Motor neuron (in vitro differentiated cells): ENCODE measurements around the gene SELENOS. TPM values are rescaled to one million over a fixed set of nuclear protein-coding genes. Genes with fewer than 3 reads are reported as not detected.

Experiments
- ATAC-seq, 8 experiments: fragments of 200-7000 bp; cut with Tn5 transposase; replicated peaks in 6 of 8; 2 replicates each; pipeline ENCODE4 v1.8.0; 2021; ENCODE audit warnings: mild to moderate bottlenecking in 8 of 8, moderate library complexity in 8 of 8
- H3K27ac ChIP-seq, 2 donors: fragments of 250-450 bp; sonication (Bioruptor Pico); 2 replicates each; pipeline ENCODE4 v1.9.0; 2021; ENCODE audit warnings: antibody characterized with exemption in 2 of 2, mild to moderate bottlenecking in 2 of 2, moderate library complexity in 1 of 2
- H3K4me1 ChIP-seq, 2 donors: fragments of 250-450 bp; sonication (Bioruptor Pico); replicated peaks in 1 of 2; 2 replicates each; pipeline ENCODE4 v1.6.1; 2021; ENCODE audit warnings: antibody characterized with exemption in 2 of 2, mild to moderate bottlenecking in 2 of 2, moderate library complexity in 1 of 2
- H3K4me3 ChIP-seq, 5 donors: fragments of 250-450 bp; sonication (Bioruptor Pico); 2 replicates each; pipeline ENCODE4 v1.9.0; 2021; ENCODE audit warnings: antibody characterized with exemption in 5 of 5, mild to moderate bottlenecking in 5 of 5, moderate library complexity in 4 of 5
- WGBS, 10 experiments: fragments of 450-650 bp; shearing (Covaris generic); methylation state at CpG; one replicate each; pipeline ENCODE4 v1.0.0; 2022; 5-methylcytosine and 5-hydroxymethylcytosine counted together
- in situ Hi-C, 9 experiments: fragments of 400-800 bp; cut with MboI; loops; one replicate each; pipeline ENCODE4 v1.15.0; 2021; ENCODE audit warnings: low sequenced_read_pairs in 9 of 9, low pct_unique_long_range_greater_than_20kb in 2 of 9; ENCODE audit not compliant: unreplicated experiment in 9 of 9
- total RNA-seq, 8 experiments: library from RNA; unstranded; fragments of 300-600 nt; gene quantifications; 2 replicates each; pipeline versions ENCODE4 v1.2.3 to v1.2.4, GENCODE V29; 2022

SELENOS gene
- total RNA-seq, 8 experiments from 2014 or later: 35.6 to 101 (median 60.3) TPM

GRCh38 chr15:101267320-101268104 lies 9.8 kb downstream of the SELENOS start:
- WGBS, 10 experiments: 19 to 80% (median 40%) methylated on average over 1 to 15 of the region's 18 CpGs; no CpG with 5 or more reads in 3 of the 10 experiments
- H3K4me3 ChIP-seq: no peak overlapping the region
- H3K4me1 ChIP-seq: peaks cover 0 to 2% of the 10 kb centered on the region in 2 donors
- no peak overlapping the region for H3K27ac ChIP-seq
- ATAC-seq: peak; percentile 7 to 85 (median 53)
- in situ Hi-C loops: loop anchor here in 5 of 9 experiments (10.0 to 25.0 kb wide), 3 partner anchors 253 to 655 kb away; partner anchors contain the start of genes ASB7 (in 3 of the 5) and LINS1 (in 3 of the 5)

DNA sequence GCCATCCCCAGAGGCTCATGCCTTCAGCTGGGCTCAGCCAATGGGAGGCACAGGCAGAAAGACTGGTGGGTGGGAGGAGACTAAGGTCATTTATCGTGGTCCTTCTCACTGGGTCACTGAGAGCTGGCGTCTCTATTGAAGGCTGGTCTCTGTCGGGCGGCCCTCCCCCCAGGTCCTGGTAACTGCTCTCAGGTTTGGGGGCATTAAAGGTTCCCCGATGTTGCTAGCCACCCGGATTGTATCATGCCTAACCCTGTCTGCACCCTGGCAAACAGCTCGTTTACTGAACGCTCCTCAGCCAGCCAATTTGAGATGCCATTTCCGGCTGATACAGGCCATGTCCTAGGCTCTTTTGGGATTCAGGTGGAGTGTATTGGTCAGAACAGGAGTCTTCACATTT lies 10.5 kb downstream of the SELENOS start:
- no peak overlapping the region for H3K4me3 ChIP-seq
- peak in 6 of 8 experiments; percentile 5 to 43 (median 16) for ATAC-seq
- in situ Hi-C loops: loop anchor here in 5 of 9 experiments (10.0 to 25.0 kb wide), 3 partner anchors 252 to 654 kb away; partner anchors contain the start of genes ASB7 (in 3 of the 5) and LINS1 (in 3 of the 5)
- WGBS, 10 experiments: 35 to 100% (median 73%) methylated on average over 1 to 6 of the region's 9 CpGs; no CpG with 5 or more reads in 3 of the 10 experiments
- H3K27ac ChIP-seq: no peak overlapping the region
- peaks cover 0 to 2% of the 10 kb centered on the region in 2 donors for H3K4me1 ChIP-seq

- Histone ChIP-seq H3K4me1 (peaks cover 0 to 2% of the 10 kb centered on the region in 2 donors), H3K4me3 (no peak overlapping the region), H3K27ac (no peak overlapping the region)
- in situ Hi-C loops: loop anchor here in 5 of 9 experiments (10.0 to 25.0 kb wide), 3 partner anchors 251 to 654 kb away; partner anchors contain the start of genes ASB7 (in 3 of the 5) and LINS1 (in 3 of the 5)
- no peak for ATAC-seq
- 20 to 100% (median 37%) methylated on average over 1 to 3 of the region's 3 CpGs; no CpG with 5 or more reads in 4 of the 10 experiments for WGBS, 10 experiments
Measured at GRCh38 chr15:101266034-101266433, 11.3 kb downstream of the SELENOS start.

DNA sequence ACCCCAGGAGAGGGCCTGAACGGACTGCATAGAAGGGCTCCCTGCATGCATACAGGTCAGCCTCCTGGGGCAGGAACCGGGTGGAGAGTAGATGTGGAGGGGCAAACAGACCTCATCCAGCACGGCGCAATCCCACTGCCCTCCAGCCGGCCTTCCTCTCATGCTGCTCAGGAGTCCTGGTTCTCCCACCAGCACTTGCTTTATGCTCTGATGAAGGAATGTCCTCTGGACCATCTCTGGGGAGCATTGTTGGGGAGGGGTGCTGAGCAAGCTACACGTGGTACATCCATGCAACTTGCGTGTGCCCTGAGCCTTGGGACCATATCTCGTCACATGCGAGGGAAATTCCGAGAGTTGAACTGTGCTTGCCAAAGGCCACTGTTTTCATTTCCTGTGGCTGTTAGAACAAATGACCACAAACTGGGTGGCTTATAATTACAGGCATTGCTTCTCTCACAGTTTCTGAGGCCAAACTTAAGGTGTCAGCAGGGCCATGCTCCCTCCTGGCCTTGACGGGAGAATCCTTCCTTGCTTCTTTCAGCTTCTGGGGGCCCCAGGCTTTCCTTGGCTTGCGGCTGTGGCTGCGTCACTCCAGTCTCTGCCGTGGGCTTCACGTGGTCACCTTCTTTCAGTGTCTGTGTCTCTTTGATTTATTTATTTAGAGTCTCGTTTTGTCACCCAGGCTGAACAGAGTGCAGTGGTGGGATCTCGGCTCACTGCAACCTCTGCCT lies 12.2 kb downstream of the SELENOS start:
- in situ Hi-C loops: loop anchor here in 5 of 9 experiments (10.0 to 25.0 kb wide), 3 partner anchors 250 to 653 kb away; partner anchors contain the start of genes ASB7 (in 3 of the 5) and LINS1 (in 3 of the 5)
- no peak for ATAC-seq
- Histone ChIP-seq H3K4me3 (no peak overlapping the region), H3K4me1 (peaks cover 0 to 2% of the 10 kb centered on the region in 2 donors), H3K27ac (no peak overlapping the region)
- 79 to 100% (median 87%) methylated on average over 2 to 11 of the region's 17 CpGs; no CpG with 5 or more reads in 2 of the 10 experiments for WGBS, 10 experiments

- no peak overlapping the region for H3K4me3 ChIP-seq
- peaks cover 0 to 2% of the 10 kb centered on the region in 2 donors for H3K4me1 ChIP-seq
- H3K27ac ChIP-seq: no peak overlapping the region
- 70 to 100% (median 97%) methylated on average over 1 to 3 of the region's 4 CpGs; no CpG with 5 or more reads in 4 of the 10 experiments for WGBS, 10 experiments
- in situ Hi-C loops: loop anchor here in 5 of 9 experiments (10.0 to 25.0 kb wide), 3 partner anchors 249 to 652 kb away; partner anchors contain the start of genes ASB7 (in 3 of the 5) and LINS1 (in 3 of the 5)
- ATAC-seq: no peak
Measured at GRCh38 chr15:101264011-101264410, 13.3 kb downstream of the SELENOS start.

- no peak for ATAC-seq
- WGBS, 10 experiments: 17 to 100% (median 50%) methylated on average over 1 to 4 of the region's 4 CpGs; no CpG with 5 or more reads in 1 of the 10 experiments
- in situ Hi-C loops: loop anchor here in 5 of 9 experiments (10.0 to 25.0 kb wide), 3 partner anchors 248 to 650 kb away; partner anchors contain the start of genes ASB7 (in 3 of the 5) and LINS1 (in 3 of the 5)
- no peak overlapping the region for H3K27ac ChIP-seq
- H3K4me3 ChIP-seq: no peak overlapping the region
- H3K4me1 ChIP-seq: peaks cover 2 to 4% of the 10 kb centered on the region in 2 donors
Measured at GRCh38 chr15:101262551-101262950, 14.7 kb downstream of the SELENOS start.

GRCh38 chr15:101258238-101259144 lies 18.8 kb downstream of the SELENOS start:
- Histone ChIP-seq H3K4me1 (peaks cover 4 to 8% of the 10 kb centered on the region in 2 donors), H3K27ac (no peak overlapping the region), H3K4me3 (no peak overlapping the region)
- in situ Hi-C loops: loop anchor here (5.0 to 25.0 kb wide), 9 partner anchors 164 to 646 kb away; partner anchors contain the start of genes ASB7 (in 3 of the 9) and LINS1 (in 3 of the 9)
- ATAC-seq: peak; percentile 60 to 92 (median 75)
- 7 to 31% (median 14%) methylated on average over 2 to 7 of the region's 11 CpGs for WGBS, 10 experiments

GRCh38 chr15:101256757-101257156 lies 20.5 kb downstream of the SELENOS start:
- no peak for ATAC-seq
- Histone ChIP-seq H3K4me1 (peaks cover 8 to 9% of the 10 kb centered on the region in 2 donors), H3K27ac (no peak overlapping the region), H3K4me3 (no peak overlapping the region)
- in situ Hi-C loops: loop anchor here (5.0 to 25.0 kb wide), 9 partner anchors 162 to 644 kb away; partner anchors contain the start of genes ASB7 (in 3 of the 9) and LINS1 (in 3 of the 9)
- WGBS, 10 experiments: 63 to 100% (median 82%) methylated on average over 1 to 6 of the region's 6 CpGs; no CpG with 5 or more reads in 2 of the 10 experiments

- H3K27ac ChIP-seq: no peak overlapping the region
- H3K4me3 ChIP-seq: no peak overlapping the region
- WGBS, 10 experiments: 43 to 100% (median 59%) methylated on average over 1 to 6 of the region's 8 CpGs; no CpG with 5 or more reads in 2 of the 10 experiments
- in situ Hi-C loops: loop anchor here (5.0 to 25.0 kb wide), 9 partner anchors 161 to 643 kb away; partner anchors contain the start of genes ASB7 (in 3 of the 9) and LINS1 (in 3 of the 9)
- peaks cover 8 to 9% of the 10 kb centered on the region in 2 donors for H3K4me1 ChIP-seq
- ATAC-seq: peak in 3 of 8 experiments; percentile 4 to 41 (median 12)
Measured at GRCh38 chr15:101255615-101256241, 21.6 kb downstream of the SELENOS start.

DNA sequence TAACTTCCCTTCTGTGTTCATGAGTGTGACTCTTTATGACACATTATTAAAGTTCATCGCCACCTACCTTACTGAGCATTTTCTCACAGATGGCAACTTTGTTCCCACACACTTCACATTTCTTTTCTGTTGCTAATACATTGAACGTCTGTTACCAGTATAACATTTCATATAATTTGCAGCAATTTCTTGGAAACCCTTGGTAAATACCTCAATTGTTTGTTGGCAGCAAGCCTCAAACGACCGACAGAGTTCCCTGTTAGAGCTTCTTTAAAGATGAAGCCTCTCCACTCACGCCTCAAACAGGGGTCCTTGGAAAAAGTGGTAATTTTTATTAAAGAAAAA lies 22.3 kb downstream of the SELENOS start:
- H3K4me3 ChIP-seq: no peak overlapping the region
- ATAC-seq: no peak
- in situ Hi-C loops: loop anchor here (5.0 to 25.0 kb wide), 9 partner anchors 160 to 643 kb away; partner anchors contain the start of genes ASB7 (in 3 of the 9) and LINS1 (in 3 of the 9)
- H3K4me1 ChIP-seq: peaks cover 10 to 11% of the 10 kb centered on the region in 2 donors
- H3K27ac ChIP-seq: no peak overlapping the region
- WGBS, 10 experiments: 39 to 100% (median 61%) methylated on average over 1 to 5 of the region's 5 CpGs; no CpG with 5 or more reads in 1 of the 10 experiments
